Measurements from ENCODE around the gene CYTH1. TPM values are rescaled to one million over a fixed set of nuclear protein-coding genes. Genes with fewer than 3 reads are reported as not detected.

The CYTH1 gene
- total RNA-seq, 1 donor from 2014 or later: 34.0 TPM

DNA sequence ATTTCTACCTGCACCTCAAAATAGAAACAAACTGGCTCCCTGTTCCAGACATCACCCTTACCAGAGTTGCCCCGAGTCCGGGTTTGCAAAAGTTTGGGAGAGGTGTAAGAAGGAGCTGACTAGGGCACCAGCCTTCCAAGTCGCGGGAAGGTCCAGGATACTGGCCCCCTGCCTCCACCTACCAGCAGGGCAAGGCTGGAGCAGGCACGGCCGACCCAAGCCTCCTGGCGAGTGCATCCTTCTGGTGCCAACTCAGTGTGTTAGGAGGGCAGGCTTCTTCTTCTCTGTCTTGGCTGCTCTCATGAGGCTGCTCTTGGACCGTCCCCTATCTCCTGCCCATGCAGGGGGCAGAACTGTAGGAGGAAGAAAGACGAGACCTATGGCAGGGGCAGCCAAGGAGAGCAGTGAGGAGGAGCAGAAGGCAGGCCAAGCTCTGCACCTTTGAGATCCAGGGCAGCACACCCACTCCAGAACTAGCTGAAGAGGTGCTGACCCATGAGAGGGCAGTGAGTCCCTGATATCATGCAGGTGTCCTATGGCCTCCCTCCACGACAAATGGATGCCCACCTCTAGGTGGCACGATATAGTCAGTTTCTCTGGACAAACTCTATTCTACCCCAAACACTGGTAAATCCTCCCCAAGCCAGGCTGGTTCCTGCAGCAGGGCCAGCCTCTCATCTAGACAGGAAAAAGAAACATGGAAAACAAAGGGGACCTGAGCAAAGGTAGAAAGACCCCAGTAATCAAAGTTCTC, 54.4 kb downstream of the CYTH1 start:
- ATAC-seq (no peak), DNase-seq (ENCODE audit: missing footprints) (no peak)
- intact Hi-C loops (cut with DNase I): loop anchor here (10.0 kb wide), 1 partner anchor 247 kb away; the partner anchor contains the start of gene LGALS3BP

DNA sequence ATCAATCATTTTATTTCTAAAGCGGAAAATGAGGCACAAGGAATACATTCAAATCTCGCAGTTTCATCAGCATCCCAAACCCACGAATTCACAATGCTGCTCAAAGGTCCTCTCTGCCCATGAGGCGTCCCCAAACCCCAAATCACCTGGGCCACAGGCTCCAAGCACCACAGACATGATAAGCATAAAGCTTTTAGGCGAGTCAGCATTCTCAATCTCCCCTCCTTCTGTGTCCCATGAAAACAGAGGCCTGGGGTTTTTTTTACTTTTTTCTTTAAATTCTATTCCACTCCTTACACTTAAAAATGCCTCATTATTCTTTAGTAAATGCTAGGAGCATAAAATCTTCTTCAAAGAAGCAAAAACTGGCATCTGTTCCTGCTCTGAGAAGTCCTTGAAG, 55.0 kb downstream of the CYTH1 start:
- intact Hi-C loops (cut with DNase I): loop anchor here (10.0 kb wide), 1 partner anchor 248 kb away; the partner anchor contains the start of gene LGALS3BP
- DNase-seq (ENCODE audit: missing footprints): no peak
- ATAC-seq: no peak

DNA sequence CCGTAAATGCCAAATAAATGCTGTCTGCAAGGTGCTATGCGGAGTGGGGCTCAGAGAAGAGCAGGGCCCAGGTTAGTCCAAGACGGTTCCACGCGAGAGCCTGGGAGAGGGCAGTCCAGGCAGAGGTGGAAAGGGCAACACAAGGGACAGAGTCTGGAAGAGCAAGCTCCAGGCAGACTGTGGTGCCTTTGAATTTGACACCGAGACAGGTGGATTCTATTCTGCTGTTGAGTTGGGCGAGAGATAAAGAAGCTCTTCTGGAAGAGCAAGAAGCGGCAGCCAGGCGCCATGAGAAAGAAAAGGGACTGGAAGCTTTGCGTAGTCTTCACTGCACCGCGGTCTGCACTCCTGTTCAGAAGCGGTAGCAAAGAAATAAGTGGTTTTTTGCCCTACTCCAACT, 55.6 kb downstream of the CYTH1 start:
- ATAC-seq (no peak), DNase-seq (ENCODE audit: missing footprints) (no peak)
- intact Hi-C loops (cut with DNase I): loop anchor here (10.0 kb wide), 1 partner anchor 248 kb away; the partner anchor contains the start of gene LGALS3BP

- DNase-seq (ENCODE audit: missing footprints) (no peak), ATAC-seq (no peak)
- intact Hi-C loops (cut with DNase I): loop anchor here (10.0 kb wide), 1 partner anchor 249 kb away; the partner anchor contains the start of gene LGALS3BP
Measured at GRCh38 chr17:78725448-78726021, 56.5 kb downstream of the CYTH1 start.

DNA sequence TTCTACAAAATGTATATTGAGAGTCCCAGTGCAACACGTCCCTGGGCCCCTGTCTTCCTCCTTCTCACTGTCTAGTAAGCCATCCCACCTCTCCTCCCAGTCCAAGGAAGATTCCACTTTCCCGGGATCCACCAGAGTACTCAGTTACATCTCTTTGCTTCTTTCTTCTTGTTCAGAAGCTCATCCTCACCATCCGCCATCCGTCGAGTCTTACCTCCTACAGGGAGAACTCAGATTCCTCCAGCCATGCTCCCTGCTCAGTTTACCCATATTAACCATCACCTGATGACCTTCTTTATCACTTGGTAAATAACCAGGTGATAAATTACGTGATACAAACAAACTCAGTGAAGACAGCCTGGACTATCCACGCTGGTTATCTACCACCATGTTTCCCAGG, 57.1 kb downstream of the CYTH1 start:
- DNase-seq (ENCODE audit: missing footprints) (no peak), ATAC-seq (no peak)
- intact Hi-C loops (cut with DNase I): loop anchor here (10.0 kb wide), 1 partner anchor 250 kb away; the partner anchor contains the start of gene LGALS3BP

DNA sequence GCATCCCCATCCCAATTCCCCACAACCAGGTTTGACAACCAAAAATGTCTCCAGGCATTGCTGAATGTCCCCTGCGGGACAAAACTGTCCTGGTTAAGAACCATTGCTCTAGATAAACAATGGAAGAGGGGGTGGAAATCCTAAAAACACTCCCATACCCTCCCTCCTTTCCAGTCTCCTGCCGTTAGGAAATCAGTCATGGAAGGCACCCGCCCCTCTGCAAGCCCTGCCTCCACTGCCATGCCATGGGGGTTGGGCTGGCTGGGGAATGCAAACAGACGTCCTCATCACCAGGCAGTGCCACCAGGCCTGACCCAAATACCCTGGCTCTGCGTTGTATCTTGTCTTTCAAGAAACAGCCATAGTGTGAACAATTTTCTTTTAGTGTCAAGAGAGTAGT, 57.5 kb downstream of the CYTH1 start:
- DNase-seq (ENCODE audit: missing footprints): no peak
- ATAC-seq: peak; percentile 25
- intact Hi-C loops (cut with DNase I): loop anchor here (10.0 kb wide), 1 partner anchor 250 kb away; the partner anchor contains the start of gene LGALS3BP

DNA sequence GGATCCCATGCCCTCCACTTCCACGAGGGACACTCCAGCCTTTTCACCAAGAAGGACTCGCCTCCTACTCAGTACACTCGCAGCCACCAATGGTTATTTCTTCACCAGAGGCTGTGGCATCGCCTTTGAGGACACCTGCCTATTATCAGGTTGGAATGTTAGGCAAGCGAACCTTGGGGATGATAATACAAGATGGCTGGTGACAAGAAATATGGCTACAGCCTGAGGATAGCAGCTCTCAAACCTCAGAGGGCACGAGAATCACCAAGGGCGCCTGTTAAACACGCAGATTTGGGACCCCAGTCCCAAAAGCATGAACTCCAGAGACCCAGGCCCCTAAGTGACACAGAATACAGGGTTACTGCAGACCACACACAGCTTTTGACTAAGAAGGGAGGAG, 58.1 kb downstream of the CYTH1 start:
- ATAC-seq: no peak
- DNase-seq (ENCODE audit: missing footprints): no peak
- intact Hi-C loops (cut with DNase I): loop anchor here (10.0 kb wide), 1 partner anchor 251 kb away; the partner anchor contains the start of gene LGALS3BP

DNA sequence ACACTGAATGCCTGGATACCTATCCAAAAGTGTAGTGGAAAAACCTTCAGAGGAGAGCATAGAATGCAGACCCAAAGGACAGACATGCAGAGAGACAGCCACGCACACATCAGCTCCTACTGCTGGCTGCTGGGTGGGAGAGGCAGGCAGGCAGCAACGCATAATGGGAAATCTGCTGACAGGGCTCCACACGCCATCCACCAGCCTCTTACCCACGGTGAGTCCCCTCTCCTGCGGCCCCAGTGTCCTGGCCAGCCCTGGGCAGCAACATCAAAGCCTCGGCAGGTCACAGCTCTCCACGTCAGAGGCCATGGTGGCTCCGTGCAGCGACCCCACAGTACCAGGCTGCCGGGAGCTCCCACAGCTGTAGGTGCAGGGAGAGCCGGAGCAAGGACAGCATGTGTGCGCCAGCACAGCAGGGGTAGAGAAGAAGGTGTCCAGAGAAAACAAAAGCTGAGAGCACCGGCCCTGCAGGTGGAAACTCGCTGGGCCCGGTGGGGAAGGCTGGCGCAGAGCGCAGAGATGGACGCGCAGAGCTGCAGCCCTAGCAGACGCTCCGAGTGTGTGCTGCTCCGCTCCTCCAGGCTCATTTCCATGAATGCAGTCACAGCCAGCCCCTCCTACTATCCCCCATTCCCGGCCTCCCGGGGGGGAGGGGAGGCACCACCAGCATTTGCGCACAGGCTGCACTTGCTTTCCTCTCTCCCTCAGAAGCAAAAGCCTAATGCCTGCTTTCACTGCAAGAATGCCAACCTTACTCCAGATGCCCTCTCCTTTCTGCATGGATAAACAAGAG, 58.9 kb downstream of the CYTH1 start:
- ATAC-seq: peak; percentile 65
- DNase-seq (ENCODE audit: missing footprints): peak; percentile 71
- intact Hi-C loops (cut with DNase I): loop anchor here (10.0 kb wide), 1 partner anchor 252 kb away; the partner anchor contains the start of gene LGALS3BP

DNA sequence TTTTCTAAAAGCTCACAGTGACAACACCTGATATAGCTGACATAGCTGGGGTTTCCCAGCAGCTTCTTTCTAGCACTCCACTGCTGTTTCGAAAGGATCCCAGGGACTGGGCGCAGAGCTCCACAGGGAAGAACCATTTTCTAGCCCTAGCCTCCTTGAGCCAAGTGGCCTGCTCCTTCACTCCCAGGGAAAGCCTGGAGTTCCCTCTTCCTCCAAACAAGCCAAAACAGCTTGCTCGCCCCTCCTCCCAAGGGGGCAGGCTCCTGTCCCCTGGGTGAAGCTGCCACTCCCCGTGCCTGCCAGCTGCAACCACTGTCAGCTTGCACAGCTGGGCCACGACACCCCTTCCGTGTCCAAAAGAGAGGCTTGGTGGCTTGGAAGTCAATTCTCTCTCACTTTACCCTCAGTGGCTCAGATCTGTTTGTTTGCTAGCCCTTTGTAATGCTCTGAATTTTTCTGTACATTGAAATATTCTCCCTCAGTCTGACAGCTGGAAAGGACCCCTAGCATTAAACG, 59.8 kb downstream of the CYTH1 start:
- intact Hi-C loops (cut with DNase I): loop anchor here (10.0 kb wide), 1 partner anchor 252 kb away; the partner anchor contains the start of gene LGALS3BP
- ATAC-seq: peak; percentile 35

DNA sequence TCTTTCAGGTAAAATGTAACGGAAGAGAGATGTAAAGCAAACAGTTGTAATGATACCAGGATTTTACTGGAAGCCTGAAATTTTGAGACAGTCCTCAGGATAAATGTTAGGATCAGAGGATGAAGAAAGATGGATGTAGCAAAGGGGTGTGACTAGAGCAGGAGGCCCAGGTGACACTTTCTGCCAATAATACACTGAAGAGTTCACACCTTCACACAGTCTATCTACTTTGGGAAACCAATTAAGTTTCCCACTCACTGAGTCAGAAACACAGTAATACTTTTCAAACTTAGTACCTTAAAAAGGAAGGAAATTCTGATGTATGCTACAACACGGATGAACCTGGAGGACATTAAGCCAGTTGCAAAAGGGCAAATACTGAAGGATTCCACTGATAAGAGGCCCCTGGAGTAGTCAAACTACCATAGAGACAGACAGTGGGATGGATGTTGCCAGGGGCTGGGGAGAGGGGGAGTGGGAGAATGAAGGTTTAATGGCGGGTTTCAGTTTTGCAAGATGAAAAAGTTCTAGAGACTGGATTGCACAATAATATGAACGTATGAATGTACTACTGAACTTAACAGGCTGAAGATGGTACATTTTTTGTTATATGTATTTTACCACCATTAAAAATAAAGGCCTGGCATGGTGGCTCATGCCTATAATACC, 62.3 kb downstream of the CYTH1 start:
- DNase-seq (ENCODE audit: missing footprints) (no peak), ATAC-seq (no peak)
- intact Hi-C loops (cut with DNase I): loop anchor here (5.0 to 10.0 kb wide), 3 partner anchors 78 to 255 kb away; partner anchors contain the start of gene LGALS3BP

More for the DNA sequence above, 59.8 kb downstream of the CYTH1 start:
- DNase-seq (ENCODE audit: missing footprints): peak; percentile 70

GRCh38 chr17:78718575-78719208, 63.4 kb downstream of the CYTH1 start:
- ATAC-seq (no peak), DNase-seq (ENCODE audit: missing footprints) (no peak)
- intact Hi-C loops (cut with DNase I): loop anchor here (5.0 kb wide), 2 partner anchors 79 to 119 kb away; no protein-coding TSS in a partner anchor

DNA sequence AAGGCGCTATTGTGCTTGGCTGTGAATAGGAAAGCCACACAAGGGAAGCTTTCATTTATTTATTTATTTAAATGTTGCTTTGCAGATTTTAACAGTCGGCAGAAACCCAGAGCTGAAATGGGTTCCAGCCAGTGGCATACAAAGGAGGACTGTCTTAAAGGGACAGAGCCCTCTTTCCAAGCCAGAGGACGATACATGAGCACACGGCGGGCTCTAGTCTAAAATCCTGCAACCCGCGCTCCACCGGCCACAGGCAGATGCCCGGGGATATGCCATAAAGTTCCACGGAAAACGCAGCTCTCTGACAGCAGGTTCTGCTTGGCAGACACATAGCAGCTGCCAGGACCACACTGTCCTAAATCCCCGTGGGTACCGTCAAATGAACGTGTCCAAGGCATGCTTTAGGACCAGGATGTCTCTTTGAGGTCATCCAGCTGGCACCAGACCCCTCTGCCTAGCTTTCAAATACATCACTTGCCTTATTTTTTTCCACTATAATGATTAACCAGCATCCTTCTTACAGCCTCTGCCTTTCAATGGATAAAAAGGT, 64.6 kb downstream of the CYTH1 start:
- peak; percentile 79 for ATAC-seq
- intact Hi-C loops (cut with DNase I): loop anchor here (5.0 kb wide), 2 partner anchors 80 to 120 kb away; no protein-coding TSS in a partner anchor
- DNase-seq (ENCODE audit: missing footprints): no peak

GRCh38 chr17:78716814-78717393, 65.2 kb downstream of the CYTH1 start:
- DNase-seq (ENCODE audit: missing footprints): peak; percentile 79
- intact Hi-C loops (cut with DNase I): loop anchor here (5.0 kb wide), 2 partner anchors 80 to 120 kb away; no protein-coding TSS in a partner anchor
- peak; percentile 85 for ATAC-seq

GRCh38 chr17:78716292-78716691, 65.8 kb downstream of the CYTH1 start:
- DNase-seq (ENCODE audit: missing footprints): no peak
- intact Hi-C loops (cut with DNase I): loop anchor here (5.0 kb wide), 2 partner anchors 81 to 121 kb away; no protein-coding TSS in a partner anchor
- ATAC-seq: no peak

DNA sequence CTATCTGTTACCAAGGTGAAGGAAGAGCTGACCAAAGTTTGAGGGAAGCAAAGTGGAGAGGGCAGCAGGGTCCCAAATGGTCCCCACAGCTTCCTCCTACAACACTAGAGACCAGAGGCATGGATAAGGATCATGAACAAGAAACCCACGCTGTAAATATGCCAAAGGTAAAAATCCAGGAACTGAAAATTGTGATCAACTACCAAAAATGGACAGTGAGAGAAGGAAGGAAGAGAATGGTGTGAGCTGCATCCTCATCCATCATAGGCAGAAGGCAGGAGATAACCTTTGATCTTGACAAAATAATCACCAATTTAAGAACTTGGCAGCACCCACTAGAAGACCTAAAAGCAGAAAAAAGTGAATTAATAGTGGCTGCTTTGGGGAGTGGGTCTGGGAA, 66.2 kb downstream of the CYTH1 start:
- DNase-seq (ENCODE audit: missing footprints) (no peak), ATAC-seq (no peak)
- intact Hi-C loops (cut with DNase I): loop anchor here (5.0 kb wide), 2 partner anchors 81 to 121 kb away; no protein-coding TSS in a partner anchor

DNA sequence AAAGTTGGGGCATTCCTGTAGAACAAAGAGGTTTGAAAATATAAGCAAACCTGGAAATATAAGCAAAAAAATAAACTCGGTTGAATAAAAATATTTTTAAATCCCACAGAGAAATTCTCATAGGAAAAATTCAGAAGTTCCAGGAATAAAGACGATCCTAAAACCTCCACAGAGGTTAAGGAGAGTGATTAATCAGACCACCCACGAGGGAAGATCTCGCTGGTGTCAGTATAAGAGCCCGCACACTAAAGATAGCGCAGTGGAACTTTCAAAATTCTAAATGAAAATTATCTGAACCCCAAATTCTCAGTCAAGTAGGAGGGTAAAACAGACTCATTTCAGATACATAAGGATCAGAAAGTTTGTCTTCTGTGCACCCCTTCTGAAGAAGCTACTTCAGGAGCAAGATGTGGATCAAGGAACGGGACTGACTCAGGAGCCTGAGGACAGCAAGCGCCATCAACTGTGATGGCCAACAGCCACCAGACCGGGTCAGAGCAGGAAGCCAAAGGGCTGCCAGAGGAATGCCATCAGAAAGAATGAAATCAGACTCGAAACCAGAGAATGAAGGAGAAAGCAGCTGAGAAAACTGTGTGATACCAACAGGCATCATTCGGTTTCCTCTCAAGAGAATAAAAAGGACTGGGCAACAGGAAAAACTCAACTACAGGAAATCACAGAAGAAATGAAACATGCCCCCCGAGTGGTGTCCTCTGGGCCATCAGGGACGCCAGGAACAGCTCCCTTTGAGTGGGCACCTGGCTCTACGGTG, 66.9 kb downstream of the CYTH1 start:
- DNase-seq (ENCODE audit: missing footprints) (no peak), ATAC-seq (no peak)
- intact Hi-C loops (cut with DNase I): loop anchor here (5.0 kb wide), 2 partner anchors 82 to 122 kb away; no protein-coding TSS in a partner anchor

All from Right ventricle myocardium inferior (tissue), 1 donor.